HG03108 (cell line): ENCODE results near the gene COL6A3.
"Not testable (repeated sequence)": the region's sequence is repeated elsewhere in the genome, so short reads cannot be mapped to it uniquely, and the experiment has no call there.

Experiments used
- ATAC-seq: cut with Tn5 transposase; IDR thresholded peaks from one replicate; pipeline ENCODE4 v1.9.1; 2021; ENCODE audit warnings: moderate library complexity; ENCODE audit not compliant: unreplicated experiment

Gene COL6A3

DNA sequence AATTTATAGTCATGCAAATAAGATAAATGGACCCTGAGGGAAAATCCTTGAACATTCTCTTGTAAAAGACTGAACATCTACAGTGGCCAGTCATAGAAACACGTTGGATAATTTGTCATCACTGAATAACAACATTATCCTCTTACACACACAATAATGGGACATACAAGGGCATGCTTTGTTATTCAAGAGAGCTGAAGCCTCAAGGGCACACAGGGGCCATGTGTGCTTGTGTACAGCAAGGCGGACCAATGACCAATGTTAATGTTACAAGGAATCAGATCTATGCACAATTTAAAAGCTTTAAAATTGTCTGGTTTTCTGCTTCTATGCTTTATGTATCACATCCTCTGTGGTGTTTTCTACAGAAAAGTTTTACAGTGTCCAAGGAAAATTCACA, 23.7 kb downstream of the COL6A3 start:
- ATAC-seq = no peak

DNA sequence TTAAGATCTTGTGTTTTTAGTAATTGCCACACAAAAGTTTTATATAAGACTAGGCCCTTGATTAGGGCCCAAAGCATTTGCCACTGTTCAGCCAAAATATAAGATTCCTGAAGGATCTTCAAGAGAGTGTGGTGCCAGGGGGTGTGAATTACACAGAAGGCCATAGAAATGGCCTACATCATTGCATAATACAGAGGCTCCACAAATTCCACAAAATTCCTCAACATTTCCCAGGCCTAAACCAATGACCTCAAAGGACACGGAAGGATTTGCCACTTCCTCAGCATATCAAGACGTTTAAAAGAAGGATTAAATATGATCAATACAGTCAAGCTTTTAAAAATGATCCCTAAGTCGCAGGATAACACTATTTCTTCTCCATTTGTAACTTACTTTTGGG, 24.1 kb downstream of the COL6A3 start:
- no peak for ATAC-seq

DNA sequence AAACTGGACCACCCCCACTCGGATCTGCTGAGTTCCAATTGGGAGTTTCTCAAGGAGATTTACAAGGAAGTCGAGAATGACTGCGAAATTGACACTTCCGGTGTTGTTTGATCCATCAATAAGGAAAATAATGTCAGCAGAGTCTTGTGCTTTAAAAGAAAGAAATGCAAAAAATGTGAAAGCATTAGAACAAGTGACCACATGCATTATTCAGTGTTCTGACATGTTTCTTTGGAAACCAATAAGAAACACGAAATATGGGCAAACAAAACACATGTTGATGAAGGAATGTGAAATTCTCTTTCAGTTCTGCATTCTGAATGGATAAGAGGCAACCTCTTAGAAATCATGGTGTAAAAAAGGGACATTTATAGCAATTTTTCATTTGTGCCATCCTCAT, 25.9 kb downstream of the COL6A3 start:
- no peak for ATAC-seq

DNA sequence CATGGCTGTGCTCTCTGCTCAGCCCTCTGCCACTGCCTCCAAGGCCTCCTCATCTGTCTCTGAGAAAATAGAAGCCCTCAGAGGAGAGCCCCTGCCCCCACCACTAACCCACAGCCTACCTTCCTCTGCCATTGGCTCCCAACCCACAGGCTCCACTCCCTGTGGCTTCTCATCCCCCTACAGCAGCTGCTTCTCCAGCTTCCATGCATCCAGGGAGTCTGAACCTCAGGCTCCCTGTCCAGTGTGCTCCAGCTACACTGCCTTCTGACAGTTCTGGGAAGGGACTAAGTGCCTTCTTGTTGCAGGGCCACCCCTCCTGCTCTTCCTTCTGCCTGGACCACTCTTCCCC, 29.3 kb downstream of the COL6A3 start:
- ATAC-seq = no peak

DNA sequence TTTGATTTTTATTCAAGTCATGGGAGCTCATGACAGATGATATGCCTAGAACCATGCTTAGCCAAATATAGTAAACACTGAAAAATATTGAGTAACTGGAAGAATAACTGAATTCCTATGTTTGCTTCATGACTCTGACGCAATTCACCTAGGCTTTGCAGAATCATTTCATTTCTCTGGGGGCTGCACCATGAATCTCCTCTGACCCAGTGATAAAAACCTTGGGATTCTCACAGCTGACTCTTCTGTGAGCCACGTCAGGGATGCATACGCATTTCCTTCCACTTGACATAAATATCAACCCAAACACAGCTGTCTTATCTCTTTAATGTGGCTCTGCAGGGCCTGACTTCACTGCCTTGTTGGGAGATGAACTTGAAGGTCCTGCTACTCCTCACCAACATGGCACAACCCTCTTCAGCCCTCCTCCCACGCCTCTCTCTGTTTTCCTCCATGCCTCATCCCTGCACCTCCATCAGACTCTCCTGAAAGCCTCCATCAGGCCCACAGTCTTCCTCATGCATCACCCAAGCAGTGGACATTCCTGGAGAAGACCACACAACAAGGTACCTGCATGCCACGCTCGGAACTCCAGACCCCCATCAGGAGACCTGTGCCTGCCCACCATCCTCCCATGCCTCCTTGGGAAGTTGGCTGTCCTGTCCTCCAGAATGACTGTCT, 29.8 kb downstream of the COL6A3 start:
- ATAC-seq = no peak

DNA sequence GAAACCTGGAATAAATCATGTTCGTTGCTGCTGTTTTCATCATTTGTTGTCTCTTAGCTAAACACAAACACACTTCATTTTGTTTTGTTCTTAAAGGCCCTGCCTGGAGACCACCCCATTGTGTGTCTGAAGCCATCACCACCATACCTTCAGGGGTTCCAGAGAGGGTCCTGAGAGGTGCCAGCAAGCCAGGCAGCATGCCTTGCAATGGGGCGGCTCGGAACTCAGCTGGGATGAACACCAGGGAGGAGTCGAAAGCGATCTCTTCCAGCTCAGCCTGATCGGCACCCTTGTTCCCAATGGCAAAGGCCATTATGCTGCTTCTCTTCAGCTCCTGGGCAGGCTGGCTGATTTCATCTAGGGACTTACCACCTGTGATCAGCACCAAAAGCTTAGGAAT, 33.2 kb downstream of the COL6A3 start:
- ATAC-seq = no peak

DNA sequence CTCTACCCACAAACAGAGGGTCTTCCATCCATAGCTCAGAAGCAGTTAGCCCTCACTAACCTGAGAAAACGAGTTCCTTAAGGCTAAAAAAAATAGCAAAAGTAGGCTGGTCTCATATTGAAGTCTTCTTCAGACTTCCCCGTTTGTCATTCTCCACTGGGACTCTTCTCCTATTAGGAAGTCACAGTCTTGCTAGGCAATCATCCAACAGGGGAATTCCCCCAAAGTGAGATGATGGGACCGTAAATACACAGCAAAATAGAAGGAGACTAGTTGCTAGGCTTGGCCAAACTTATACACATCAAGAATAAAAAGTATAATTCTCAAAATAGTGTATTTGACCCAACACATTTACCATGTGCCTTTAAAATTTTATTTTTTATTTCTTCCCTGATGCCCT, 34.3 kb downstream of the COL6A3 start:
- no peak for ATAC-seq

DNA sequence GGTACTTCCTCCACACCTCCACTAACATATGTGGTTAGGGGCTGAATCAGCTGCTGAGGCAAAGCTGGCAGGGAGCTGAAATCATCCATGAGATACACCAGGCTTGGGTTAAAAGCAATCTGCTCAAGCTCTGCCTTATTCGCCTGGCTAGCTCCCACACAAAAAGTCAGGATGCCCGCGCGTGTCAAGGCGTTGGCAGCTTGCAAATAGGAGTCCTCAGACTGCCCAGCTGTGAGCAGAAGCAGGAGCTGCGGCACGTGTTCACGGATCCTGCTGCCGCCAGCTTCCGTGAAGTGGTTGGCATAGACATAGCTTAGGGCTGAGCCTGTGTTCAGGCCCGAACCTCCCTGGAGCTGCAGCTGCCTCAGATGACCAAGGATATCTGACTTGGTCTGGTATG, 35.3 kb downstream of the COL6A3 start:
- ATAC-seq = no peak

DNA sequence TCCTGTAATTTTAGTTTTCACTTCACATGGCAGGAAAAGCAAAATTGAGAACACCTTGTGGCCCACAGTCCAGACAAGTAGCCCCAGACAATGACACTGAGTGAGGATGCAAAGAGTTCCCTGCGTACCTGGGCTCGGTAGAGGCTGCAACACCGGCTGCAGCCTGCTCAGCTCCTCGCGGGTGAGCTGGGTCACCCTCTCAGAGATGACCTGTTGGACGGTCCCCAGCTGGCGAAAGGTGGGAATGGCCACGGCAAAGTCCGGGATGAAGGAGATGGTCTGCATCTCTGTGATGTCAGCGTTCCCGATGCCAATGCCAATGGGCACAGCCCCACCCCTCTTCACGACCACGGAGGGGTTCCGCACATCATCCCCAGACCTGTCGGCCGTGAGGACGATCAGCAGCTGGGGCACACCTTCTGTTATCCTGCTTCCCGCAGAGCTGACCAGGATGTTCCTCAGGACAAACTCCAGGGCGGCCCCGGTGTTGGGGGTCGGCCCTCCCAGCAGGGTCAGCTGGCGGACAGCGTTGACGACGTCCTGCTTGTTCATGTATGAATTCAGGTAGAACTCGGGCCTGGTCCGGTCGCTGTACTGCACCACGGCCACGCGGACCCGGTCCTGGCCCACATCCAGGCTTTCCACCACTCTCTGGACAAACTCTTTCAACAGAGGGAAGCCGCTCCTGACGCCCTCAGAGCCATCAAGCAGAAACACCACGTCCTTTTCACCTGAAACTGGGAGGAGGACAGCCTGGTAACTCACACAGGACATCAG, 39.5 kb downstream of the COL6A3 start:
- no peak for ATAC-seq

DNA sequence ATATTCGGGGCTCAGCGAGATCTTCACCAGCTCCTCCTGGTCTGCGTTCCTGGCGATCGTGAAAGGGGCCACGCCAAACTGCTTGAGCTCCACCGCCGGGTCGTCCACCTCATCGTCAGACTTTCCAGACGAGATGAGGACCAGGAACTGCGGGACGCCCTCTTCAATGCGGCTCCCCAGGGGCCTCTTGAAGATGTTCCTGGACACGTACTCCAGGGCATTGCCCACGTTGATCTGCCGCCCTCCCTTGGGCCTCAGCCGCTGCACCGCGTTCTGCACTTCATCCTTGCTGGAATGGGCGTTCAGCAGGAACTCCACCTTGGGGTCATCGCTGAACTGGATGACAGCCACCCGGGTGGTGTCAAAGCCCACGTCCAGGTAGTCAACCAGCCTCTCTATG, 42.1 kb downstream of the COL6A3 start:
- no peak for ATAC-seq

DNA sequence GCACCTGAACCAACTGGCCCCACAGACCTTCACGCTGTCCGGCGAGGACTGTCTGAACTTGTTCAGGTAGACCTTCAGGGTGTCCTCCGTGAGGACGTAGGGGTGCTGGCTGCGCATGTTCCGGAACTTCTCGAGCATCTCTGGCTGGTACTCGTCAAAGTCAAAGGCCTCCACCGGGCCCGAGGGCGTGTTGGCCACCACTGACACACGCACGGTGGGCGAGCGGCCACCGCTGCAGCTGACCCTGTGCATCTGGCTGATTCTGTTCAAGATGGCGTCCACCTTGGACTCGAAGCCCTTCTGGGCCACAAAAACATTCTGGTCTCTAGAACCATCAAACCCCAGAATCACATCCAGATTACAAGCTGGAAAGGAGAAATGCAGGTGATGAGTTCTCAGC, 48.3 kb downstream of the COL6A3 start:
- no peak for ATAC-seq

DNA sequence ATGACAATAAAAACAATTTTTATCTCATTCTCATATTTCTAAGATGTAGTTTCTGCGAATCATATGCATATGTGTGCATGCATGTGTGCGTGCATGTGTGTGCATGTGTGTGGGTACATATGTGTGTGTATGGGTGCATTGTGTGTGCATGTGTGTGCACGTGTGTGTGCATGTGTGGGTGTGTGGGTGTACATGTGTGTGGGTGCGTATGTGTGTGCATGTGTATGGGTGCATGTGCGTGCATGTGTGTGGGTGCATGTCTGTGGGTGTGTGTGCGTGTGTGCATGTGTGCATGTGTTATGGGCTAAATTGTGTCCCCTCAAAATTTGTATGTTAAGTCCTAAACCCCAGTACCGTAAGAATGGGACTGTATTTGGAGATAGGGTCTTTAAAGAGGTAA, 49.3 kb downstream of the COL6A3 start:
- ATAC-seq = no peak

DNA sequence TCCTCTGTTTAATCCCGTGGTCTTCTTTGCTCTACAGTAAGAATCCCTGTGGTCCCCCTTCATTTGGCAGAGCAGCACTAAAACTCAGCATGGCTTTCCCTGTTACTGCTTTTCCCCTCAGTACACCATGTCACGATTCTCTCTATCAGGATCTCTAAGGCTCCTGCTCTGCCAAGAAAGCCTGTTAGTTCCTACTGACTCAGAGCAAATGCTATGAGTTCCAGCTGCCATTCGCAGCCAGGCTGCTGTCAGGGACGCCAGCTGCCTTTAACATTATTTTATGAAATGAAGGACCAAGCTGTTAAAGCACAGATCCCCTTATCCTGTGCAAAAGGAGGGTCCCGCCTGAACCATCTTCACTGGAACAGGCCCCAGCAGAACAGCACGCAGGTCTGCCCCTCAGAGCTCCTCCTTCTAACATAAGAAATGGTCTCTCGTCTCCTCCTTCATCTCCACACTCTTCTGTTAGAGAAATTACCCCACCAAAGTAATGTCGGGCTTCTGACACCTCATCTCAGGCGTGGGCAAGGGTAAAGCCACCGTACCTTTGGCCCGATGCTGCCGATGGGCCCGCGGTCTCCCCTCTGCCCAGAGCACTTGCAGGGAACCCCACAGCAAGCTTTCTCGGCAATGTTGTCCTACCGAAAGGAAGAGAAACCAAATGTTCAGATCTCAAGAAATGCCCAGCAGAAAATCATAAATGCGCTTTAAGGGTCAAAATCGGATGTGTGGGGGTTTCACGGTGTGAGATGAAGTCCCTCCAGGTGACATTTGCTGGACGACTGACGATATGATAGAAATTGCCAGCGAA, 52.6 kb downstream of the COL6A3 start:
- ATAC-seq = no peak

DNA sequence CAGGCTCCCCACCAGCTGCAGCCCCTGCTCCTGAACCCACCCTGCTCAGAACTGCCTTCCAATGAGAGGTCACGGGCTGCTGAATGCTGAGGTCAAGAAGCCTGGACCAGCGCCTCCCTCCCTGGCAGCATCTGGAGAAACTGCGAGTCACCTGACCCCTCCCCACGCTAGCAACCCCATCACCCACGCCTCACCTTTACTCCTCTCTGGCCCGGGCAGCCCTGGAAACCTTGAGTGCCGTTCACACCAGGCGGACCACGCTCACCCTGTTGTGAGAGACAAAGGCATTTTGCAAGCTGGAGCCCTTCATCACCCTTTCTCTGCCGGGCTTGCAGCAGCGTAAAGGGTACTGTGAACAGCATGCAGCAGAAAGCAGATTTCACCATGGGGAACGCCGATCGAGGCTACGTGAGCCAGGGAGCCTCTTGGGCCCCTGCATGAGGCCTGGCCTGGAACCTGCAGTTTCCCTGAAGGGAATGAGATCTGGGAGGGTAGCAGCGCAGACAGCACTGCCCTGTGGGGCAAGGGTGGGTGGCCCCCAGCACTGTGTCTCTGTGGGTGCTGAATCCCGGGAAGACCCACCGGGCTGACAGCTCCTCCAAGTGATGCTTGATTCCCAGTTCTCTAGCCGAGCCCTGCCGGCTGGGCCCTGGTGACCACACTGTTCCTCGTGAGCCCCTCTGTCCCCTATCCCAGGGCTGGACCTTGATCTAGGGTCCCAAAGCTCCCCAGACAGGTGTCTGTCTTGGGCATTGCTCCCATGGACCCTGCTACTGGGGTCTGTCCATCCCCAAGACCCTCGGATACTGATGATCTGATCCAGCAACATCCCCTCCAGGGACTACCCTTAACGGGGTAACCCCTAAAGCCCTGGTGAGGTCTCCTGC, 53.8 kb downstream of the COL6A3 start:
- ATAC-seq = no peak

DNA sequence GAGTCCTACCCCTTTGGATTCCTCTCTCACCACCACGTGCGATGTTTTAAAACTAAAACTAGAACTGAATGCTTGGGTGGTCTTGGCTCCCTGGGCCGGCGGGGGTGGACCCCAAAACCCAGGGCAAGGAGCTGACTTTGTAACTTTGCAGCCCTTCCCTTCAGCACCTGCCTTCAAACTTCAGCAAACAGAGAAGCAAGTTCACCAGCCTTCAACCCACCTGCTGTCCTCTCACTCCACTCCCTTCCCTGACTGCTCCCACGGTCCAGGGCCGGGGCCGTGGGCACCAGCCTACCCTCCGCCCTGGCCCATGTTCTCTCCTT, 54.5 kb downstream of the COL6A3 start:
- no peak for ATAC-seq

DNA sequence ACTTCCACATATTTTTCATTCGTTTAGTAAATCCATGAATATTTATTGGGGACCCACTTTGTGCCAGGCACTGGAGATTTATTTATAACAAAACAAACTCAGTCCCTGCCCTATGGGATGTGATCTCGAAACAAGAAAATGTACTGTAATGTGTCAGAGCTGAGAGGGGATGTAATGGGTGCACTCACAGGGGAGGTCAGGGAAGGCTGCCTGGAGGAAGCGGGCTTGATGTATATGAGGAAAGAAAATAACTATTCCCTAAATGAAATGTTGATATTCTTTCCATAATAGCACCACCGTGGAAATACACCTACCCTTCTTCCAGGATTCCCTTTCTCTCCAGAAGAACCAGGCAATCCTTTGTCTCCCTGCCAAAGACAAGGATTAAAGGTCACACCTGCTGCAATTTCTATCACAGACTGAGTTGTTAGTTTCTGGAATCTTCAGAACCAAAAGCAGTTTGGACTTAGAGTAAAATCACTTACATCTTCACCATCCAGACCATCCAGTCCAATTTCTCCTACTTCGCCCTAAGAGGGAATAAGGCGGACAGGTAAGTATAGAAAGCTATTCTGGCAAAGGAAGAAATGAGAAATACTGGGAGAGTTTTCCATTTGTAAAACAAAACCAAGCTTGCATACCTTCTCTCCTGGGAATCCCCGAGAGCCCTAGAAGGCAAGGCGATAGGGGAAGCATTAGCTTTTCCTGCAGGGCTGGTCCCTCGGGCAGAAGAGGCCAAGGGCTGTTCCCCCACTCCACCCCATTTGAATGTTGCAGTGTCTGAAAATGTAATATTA, 55.0 kb downstream of the COL6A3 start:
- ATAC-seq = no peak

DNA sequence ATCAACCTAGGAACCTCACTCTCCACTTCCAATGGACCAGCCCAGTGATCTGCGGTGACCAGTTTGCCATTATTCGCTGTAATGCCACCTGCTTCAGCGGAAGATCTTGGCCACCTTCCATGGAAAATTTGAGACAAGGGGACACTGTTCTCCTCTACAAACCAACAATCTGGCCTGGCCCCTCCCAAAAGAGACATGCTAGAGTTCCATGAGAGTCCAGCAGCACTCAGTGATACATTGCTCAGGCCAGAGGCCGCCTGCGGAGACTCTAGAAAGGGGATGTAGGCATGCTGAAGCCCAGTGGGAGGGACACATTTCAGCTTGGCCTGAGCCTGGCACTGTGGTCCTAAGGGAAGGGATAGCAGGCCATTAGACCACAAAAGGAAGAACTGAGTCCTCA, 58.3 kb downstream of the COL6A3 start:
- ATAC-seq = no peak

DNA sequence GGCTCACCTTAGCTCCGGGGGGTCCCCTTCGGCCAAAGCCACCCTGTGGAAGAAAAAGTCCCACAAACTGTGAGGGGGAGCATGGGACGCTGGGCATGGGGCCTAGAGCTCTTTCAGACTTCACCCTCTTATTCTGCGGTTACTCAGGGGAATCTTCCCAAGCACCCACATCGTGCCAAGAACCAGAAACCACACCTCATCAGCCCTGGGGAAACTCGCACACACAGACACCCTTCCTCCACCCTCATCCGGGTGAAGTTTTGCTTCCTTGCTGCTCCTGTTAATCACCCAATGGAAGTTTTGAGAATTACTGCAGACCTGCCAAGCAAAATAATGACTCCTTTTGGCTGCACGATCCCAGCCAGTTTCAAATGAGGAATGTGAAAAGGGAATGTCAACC, 59.1 kb downstream of the COL6A3 start:
- no peak for ATAC-seq

DNA sequence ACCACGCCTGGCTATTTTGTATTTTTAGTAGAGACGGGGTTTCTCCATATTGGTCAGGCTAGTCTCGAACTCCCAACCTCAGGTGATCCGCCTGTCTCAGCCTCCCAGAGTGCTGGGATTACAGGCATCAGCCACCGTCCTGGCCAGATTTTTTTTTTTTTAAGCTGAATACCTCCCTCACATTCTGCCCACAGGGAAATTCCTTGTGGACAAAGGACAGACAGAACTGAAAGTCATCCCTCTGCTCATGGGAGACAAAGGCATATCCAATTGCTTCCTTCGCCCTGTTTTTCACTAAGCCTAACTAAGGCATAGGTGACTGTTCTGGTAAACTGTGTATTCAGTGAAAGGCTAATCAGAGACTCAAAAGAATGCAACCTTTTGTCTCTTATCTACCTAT, 59.8 kb downstream of the COL6A3 start:
- ATAC-seq = not testable (repeated sequence)

DNA sequence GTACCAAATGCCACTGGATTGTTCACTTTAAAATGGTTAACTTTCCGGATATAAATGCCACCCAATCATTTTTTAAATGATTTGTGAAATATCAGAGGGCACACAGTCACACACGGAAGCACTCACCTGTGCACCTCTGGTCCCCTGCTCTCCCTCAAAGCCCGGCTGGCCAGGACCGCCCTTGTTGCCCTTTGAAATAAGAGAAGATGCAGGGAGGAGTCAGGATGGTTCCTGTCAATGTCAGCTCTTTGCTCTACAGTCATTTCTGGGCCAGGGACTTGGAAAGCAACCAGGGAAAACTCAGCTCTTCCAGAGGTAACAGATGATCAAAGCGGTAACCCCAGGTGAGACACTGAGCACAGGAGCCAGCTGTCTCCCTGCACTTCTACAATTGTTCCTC, 60.7 kb downstream of the COL6A3 start:
- no peak for ATAC-seq
